Panc1 (cell line): Measurements from ENCODE around the gene CDH26. TPM values are rescaled to one million over a fixed set of nuclear protein-coding genes. Genes with fewer than 3 reads are reported as not detected.

ENCODE experiments used
- ATAC-seq: fragments of 200-7000 bp; cut with Tn5 transposase; 2 replicates; pipeline ENCODE4 v1.9.1; 2020; ENCODE audit warnings: mild to moderate bottlenecking, moderate library complexity
- BruUV-seq: library from RNA; stranded (reverse); fragments of 400-500 nt; replicated peaks from 2 replicates; lab custom pipeline; 2021; lab: Mats Ljungman, UMichigan
- CTCF ChIA-PET: fragments of 300-600 bp; sonication (Branson Sonifier 250); formaldehyde crosslinking; loops from one replicate; lab custom pipeline; 2022; ENCODE audit warnings: antibody characterized with exemption; lab: Charles Lee
- POLR2A ChIA-PET: fragments of 300-600 bp; sonication (Branson Sonifier 250); formaldehyde crosslinking; loops from one replicate; lab custom pipeline; 2022; ENCODE audit warnings: antibody characterized with exemption; lab: Charles Lee
- DNase-seq: peaks from one replicate; pipeline ENCODE4 v3.0.0-alpha.2; 2010; ENCODE audit warnings: low read depth, low spot score
- H3K27ac ChIP-seq: 2 replicates; pipeline ENCODE4 v1.5.1; 2011; ENCODE audit warnings: mild to moderate bottlenecking, low read length, inconsistent platforms
- H3K27me3 ChIP-seq: fragments of 200-500 bp; sonication (Bioruptor generic); 2 replicates; pipeline ENCODE4 v1.6.0; 2014; ENCODE audit warnings: low read length, inconsistent platforms; ENCODE audit not compliant: control insufficient read depth, insufficient read depth
- H3K36me3 ChIP-seq: fragments of 200-500 bp; sonication (Bioruptor generic); 2 replicates; pipeline ENCODE4 v1.5.1; 2014; ENCODE audit warnings: inconsistent platforms, mild to moderate bottlenecking, low read length, moderate library complexity; ENCODE audit not compliant: control insufficient read depth, insufficient read depth
- H3K4me1 ChIP-seq: 2 replicates; pipeline ENCODE4 v1.5.1; 2011; ENCODE audit warnings: inconsistent platforms, mild to moderate bottlenecking, low read length, moderate library complexity; ENCODE audit not compliant: control insufficient read depth, insufficient read depth
- H3K4me3 ChIP-seq, 2 experiments: 2 replicates each; pipeline ENCODE4 v1.5.1; 2011 to 2012; ENCODE audit warnings: low read depth in 2 of 2, low read length in 2 of 2, mild to moderate bottlenecking in 2 of 2, inconsistent platforms in 1 of 2, moderate library complexity in 1 of 2
- H3K9me3 ChIP-seq: fragments of 200-500 bp; sonication (Bioruptor generic); 2 replicates; pipeline ENCODE4 v1.5.1; 2014; ENCODE audit warnings: low read depth, mild to moderate bottlenecking, inconsistent platforms, low read length, moderate library complexity; ENCODE audit not compliant: control insufficient read depth, insufficient read depth
- CTCF ChIP-seq: fragments of 450-650 bp; IDR thresholded peaks from 2 replicates; pipeline ENCODE4 v1.5.1; 2017; ENCODE audit warnings: mild to moderate bottlenecking
- POLR2AphosphoS5 ChIP-seq: IDR thresholded peaks from 2 replicates; pipeline ENCODE4 v1.6.1; 2012; ENCODE audit warnings: mild to moderate bottlenecking, low read depth, low read length, moderate library complexity
- REST ChIP-seq, 2 experiments: IDR thresholded peaks; 2 replicates each; pipeline ENCODE4 v1.6.1; 2011 to 2012; ENCODE audit warnings: low read depth in 2 of 2, control low read depth in 1 of 2, low read length in 1 of 2, mild to moderate bottlenecking in 1 of 2, moderate library complexity in 1 of 2; ENCODE audit not compliant: insufficient read depth in 1 of 2
- SIN3A ChIP-seq: IDR thresholded peaks from 2 replicates; pipeline ENCODE4 v1.6.1; 2012; ENCODE audit warnings: low read depth, mild to moderate bottlenecking, low read length, moderate library complexity, borderline replicate concordance; ENCODE audit not compliant: insufficient read depth
- TCF7L2 ChIP-seq: IDR thresholded peaks from 2 replicates; pipeline ENCODE4 v1.6.1; 2011; ENCODE audit warnings: mild to moderate bottlenecking, low read depth, low read length, inconsistent platforms
- in situ Hi-C: cut with HindIII; loops from 2 replicates; pipeline ENCODE4 v1.10.0; 2016; ENCODE audit warnings: low sequenced_read_pairs, low pct_unique_long_range_greater_than_20kb
- intact Hi-C: fragments of 100-400 bp; cut with micrococcal nuclease; formaldehyde crosslinking; loops from one replicate; pipeline ENCODE4 v1.10.0; 2022; ENCODE audit not compliant: unreplicated experiment
- total RNA-seq: library from RNA; stranded (reverse); gene quantifications from one replicate; pipeline ENCODE4 v1.2.1, GENCODE V29; 2021; ENCODE audit not compliant: unreplicated experiment

Gene CDH26
- total RNA-seq, 1 experiment from 2014 or later = 0.46 TPM

GRCh38 chr20:59947376-59947775 is 10.8 kb upstream of the CDH26 start:
- Histone ChIP-seq H3K27ac (no peak overlapping the region), H3K4me1 (no peaks in the 10 kb centered on the region), H3K27me3 (no peaks in the 10 kb centered on the region), H3K9me3 (no peaks in the 10 kb centered on the region), H3K4me3 (no peak overlapping the region), H3K36me3 (peaks cover 20% of the 10 kb centered on the region)
- ATAC-seq (no peak), DNase-seq (no peak)
- TF ChIP-seq CTCF (no peak), POLR2AphosphoS5 (no peak), REST (IDR thresholded peaks at IDR 0.05; ENCODE audit: insufficient read depth in 1 of 2, low read depth in 2 of 2, low read length in 1 of 2) (no peak), TCF7L2 (no peak), SIN3A (no peak)
- BruUV-seq = TSS peak; percentile 18
- CTCF ChIA-PET = no interaction called here
- POLR2A ChIA-PET = interaction anchor here (0.7 kb wide), 1 partner anchor 1049 kb away, joined by 5 read pairs; no protein-coding TSS in a partner anchor
- intact Hi-C loops (no loop called here), in situ Hi-C loops (no loop called here)

GRCh38 chr20:59948212-59948611 is 10.0 kb upstream of the CDH26 start:
- no peaks in the 10 kb centered on the region for H3K9me3 ChIP-seq
- DNase-seq (no peak), ATAC-seq (no peak)
- BruUV-seq = no TSS peak
- no peak overlapping the region for H3K4me3 ChIP-seq
- POLR2A ChIA-PET = no interaction called here
- in situ Hi-C loops = no loop called here
- CTCF ChIA-PET = no interaction called here
- H3K36me3 ChIP-seq = peaks cover 13% of the 10 kb centered on the region
- no peaks in the 10 kb centered on the region for H3K27me3 ChIP-seq
- TF ChIP-seq SIN3A = no peak
- no peak for TF ChIP-seq TCF7L2
- no peak for TF ChIP-seq REST (IDR thresholded peaks at IDR 0.05; ENCODE audit: insufficient read depth in 1 of 2, low read depth in 2 of 2, low read length in 1 of 2)
- no peak for TF ChIP-seq CTCF
- TF ChIP-seq POLR2AphosphoS5 = no peak
- H3K4me1 ChIP-seq = no peaks in the 10 kb centered on the region
- intact Hi-C loops = no loop called here
- no peak overlapping the region for H3K27ac ChIP-seq
